OCI-LY3 (cell line): Measurements from ENCODE around the gene PHF5A.

Source experiments
- CTCF ChIP-seq: fragments of 200-600, 300-600 bp; sonication (generic); IDR thresholded peaks from 2 replicates; pipeline ENCODE4 v1.5.1; 2014; ENCODE audit warnings: antibody characterized with exemption, low read length, low read depth
- EZH2phosphoT487 ChIP-seq: fragments of 200-600 bp; shearing (Covaris generic); IDR thresholded peaks from 2 replicates; pipeline ENCODE4 v1.6.1; 2018; ENCODE audit warnings: antibody characterized with exemption, mixed run types, low read depth

- TF ChIP-seq CTCF (peak; percentile 27; the same call in 1 of the 2 replicates), EZH2phosphoT487 (no peak)
Measured at GRCh38 chr22:41469218-41469851, 843 bp upstream of the PHF5A start.
